GM19455 (cell line): ENCODE results near the gene JAM2.
"Not testable (repeated sequence)": the region's sequence is repeated elsewhere in the genome, so short reads cannot be mapped to it uniquely, and the experiment has no call there.

Source experiments
- ATAC-seq: cut with Tn5 transposase; IDR thresholded peaks from one replicate; pipeline ENCODE4 v1.9.1; 2021; ENCODE audit not compliant: unreplicated experiment

The JAM2 gene

DNA sequence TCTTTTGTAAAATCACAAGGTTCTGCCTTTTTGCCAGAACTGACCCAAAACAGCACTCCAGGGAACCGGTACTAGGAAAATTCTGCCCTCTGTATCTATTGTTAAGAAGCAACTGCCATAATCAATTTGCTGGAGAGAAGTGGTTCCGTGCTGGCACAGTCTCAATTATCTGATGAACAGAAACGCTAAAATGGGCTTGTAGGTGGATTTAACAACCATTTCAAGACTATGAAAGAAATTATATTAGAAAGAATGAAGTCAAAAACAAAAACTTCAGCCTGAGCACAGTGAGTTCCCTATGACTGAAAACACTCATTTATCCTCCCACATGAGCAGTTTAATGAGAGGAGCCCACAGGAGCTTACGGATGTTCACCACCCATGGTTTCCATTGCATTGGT, 4.4 kb downstream of the JAM2 start:
- ATAC-seq = no peak

DNA sequence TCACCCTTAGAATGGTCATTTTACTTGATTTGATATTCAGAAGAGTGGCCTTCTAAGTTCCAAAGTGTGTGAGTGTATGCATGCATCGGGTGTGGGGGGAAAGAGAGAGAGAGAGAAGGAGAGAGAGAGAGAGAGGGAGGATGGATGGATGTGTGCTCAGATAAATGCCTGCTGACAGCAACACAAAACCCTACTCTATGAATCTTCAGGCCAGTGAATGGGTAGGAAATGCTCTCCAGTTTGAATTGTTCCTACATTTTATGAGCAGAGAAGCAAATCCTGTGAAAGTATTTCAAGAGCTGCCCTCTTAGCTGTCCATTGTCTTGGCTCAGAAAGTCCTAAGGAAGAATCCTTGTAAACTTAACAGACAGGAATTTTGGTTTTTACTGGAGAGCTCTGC, 7.4 kb downstream of the JAM2 start:
- ATAC-seq = no peak

DNA sequence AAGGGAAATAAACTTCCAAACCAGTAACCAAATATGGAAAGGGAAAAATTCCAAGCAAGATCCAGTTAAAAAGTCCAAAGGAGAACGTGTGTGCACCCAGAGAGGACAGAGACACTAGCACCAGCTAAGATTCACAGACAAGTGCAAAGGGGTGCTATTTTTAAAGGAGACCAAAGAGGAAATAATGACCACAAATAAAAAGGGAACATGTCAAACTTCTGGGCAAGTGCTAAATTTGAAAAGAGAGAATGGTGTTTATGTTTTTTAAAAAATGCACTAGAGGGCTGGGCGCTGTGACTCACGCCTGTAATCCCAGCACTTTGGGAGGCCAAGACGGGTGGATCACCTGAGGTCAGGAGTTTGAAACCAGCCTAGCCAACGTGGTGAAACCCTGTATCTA, 8.6 kb downstream of the JAM2 start:
- ATAC-seq = no peak

DNA sequence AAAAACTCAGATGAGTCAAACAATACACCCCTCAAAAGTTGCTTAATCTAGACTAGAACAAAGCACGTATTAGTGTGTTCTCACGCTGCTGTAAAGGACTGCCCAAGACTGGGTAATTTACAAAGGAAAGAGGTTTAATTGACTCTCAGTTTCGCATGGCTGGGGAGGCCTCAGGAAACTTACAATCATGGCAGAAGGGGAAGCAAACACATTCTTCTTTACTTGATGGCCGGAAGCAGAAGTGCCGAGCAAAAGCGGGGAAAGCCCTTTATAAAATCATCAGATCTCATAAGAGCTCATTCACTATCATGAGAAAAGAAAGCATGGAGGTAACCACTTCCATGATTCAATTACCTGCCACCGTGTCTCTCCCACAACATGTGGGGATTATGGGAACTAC, 10.1 kb downstream of the JAM2 start:
- ATAC-seq = no peak

DNA sequence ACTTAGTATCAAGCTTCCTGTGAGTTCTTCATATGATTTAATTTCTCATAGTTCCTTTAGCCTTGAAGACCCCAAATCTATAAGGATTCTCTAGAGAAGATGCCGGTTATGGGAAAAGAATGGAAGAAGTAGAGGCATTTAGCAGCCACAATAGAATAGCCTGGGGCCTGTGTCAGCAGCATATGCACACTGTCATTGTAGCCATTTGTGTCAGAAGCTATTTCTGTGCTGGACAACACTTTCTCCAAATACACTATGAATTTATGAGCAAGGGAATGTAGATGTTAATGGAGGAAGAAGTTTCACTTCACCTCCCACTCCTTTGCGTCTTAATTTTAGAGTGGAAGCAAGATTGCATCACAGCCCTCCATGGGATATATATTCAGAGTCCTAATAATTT, 17.4 kb downstream of the JAM2 start:
- no peak for ATAC-seq

DNA sequence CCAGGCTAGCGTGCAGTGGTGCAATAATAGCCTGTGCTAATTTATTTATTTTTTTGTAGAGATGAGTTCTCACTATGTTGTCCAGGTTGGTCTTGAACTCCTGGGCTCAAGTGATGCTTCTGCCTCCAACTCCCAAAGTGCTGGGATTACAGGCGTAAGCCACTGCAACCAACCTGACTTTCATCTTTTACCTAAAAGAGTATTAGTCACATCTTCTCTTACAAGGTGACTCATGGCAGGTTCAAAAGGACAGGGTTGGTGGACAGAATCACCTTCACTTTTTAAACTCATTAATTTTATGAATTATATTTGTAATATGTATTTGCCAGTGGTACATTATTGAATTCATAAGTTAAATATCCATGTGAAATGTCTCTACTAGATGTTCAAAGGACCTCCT, 18.1 kb downstream of the JAM2 start:
- ATAC-seq = no peak

DNA sequence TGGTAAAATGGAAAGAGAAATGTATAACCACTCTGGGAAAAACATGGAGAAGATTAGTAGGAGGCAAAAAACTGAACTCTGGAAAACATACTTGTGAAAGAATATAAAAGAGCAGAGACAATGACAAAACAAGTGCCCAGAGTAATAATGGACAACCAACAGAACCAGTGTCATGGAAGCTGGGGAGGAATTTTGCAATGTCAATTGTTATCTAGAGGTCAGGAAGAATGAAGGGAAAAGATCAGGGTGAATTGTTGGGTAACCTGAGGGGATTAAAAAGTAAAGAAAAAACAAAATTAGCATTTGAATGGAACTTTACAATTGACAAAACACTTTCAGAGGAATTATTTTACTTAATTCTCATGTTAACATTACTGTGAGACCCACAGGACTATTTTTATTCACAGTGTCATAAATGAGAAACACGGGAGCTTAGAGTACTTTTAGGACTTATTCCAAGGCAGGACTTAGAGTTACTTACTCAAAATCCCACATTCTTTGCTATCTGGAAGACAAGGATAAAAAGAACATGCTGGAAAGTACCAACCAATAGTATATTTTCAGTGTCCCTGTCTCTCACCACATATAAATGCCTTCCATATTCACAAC, 19.5 kb downstream of the JAM2 start:
- ATAC-seq = no peak

DNA sequence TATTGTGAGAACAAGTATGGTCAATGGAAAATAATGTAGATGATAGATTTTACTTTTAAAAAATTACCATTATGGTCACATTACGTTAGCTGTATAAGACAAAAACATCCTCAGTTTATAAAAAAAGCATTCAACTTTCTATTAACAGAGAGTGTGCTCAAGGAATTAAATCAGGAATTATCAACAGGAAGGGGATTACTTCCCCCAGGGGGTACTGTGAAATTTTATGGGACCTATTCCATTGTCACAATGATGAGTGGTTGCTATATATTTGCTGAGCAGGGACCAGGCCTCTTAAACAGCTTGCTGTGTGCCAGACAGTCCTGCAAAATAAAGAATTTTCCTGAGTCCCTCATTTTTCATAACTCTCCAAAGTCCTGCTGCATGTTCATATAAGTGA, 21.2 kb downstream of the JAM2 start:
- no peak for ATAC-seq

DNA sequence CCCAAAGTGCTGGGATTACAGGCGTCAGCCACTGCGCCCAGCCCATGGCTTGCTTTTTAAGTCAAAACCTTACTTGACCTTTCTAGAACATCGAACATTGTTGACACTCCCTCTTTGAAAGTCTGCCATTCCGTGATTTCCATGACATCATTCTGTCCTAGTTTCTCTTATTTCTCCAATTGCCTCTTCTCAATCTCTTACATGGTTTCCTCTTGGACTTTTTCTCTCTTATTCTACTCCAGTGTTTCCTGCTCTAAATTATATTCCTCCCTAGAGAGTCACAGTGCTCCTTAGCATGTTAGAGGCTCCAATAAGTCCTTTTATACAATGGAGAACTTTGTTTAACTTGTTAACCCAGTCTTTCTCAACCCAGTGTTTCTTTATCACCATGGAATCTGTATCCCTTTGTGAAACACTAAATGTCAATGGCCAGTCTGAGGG, 25.5 kb downstream of the JAM2 start:
- ATAC-seq = no peak

DNA sequence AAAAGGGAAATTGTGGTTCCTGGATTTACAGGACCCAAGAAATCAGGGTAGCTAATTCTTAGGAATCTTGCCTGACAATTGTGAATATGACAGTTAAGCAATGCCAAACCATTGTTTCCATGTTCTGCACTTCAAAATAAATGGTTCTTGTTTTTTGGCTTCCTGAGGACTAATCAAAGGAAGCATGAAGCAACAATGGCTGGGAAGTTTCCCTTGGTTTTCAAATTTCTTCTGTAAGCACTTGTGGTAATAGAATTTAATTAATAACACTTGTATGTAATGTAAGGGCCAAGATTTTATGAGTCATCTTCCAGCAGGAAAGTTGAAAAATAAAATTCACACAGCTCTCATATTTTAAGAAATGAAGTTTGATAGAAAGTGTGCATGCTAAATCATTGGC, 31.7 kb downstream of the JAM2 start:
- no peak for ATAC-seq

DNA sequence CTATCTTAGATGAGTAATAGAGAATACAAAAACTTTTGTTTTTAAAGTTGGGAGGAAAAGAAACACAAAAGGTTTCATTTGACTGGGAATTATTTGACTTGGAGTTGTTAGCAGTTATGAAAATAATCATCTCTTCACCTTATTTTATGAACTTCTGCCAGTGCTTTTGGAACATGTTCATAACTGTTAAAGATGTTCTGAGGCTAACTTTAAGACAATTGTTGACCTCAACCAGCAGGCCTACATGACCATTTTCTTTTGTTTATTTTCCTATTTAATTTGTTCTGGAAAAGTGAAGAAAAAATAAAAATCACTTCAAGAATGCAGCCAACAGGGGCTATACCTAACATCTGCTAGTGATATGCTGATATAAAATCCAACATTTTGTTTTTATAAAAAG, 37.4 kb downstream of the JAM2 start:
- ATAC-seq = no peak

DNA sequence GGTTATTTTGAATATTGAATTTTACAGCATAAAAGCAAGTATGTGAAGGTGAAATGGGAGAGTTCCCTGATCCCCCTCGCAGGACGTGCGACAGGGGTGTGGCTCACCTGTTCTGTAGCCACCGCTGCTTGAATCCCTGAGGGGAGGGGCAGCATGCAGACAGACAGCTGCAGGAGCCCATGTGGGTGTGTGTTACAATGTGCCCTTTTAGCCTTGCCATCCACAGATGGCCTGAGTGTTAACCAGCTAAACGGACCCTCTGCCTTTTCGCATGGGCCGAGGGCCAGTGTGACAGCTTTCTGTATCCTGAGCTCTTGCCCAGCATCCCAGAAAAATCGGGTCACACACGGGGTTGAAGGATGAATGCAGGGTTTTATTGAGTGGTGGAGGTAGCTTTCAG, 43.3 kb downstream of the JAM2 start:
- ATAC-seq = no peak

DNA sequence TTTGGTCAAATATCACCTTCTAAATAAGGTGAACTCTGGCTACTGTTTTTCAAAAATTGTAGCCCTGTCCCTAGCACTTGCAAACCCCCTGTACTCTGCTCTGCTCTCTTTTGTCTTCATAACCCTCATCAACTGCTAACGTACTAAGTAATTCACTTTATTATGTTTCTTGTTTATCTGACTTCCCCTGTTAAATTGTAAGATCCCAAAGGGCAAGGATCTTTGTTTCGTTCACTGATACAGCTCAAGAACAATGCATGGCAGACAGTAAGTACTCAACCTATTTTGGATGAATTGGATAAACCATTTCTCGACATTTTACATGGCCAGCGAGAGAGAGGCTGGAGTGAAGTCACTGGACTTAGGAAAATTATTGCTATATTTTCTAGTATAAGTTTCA, 48.7 kb downstream of the JAM2 start:
- no peak for ATAC-seq

DNA sequence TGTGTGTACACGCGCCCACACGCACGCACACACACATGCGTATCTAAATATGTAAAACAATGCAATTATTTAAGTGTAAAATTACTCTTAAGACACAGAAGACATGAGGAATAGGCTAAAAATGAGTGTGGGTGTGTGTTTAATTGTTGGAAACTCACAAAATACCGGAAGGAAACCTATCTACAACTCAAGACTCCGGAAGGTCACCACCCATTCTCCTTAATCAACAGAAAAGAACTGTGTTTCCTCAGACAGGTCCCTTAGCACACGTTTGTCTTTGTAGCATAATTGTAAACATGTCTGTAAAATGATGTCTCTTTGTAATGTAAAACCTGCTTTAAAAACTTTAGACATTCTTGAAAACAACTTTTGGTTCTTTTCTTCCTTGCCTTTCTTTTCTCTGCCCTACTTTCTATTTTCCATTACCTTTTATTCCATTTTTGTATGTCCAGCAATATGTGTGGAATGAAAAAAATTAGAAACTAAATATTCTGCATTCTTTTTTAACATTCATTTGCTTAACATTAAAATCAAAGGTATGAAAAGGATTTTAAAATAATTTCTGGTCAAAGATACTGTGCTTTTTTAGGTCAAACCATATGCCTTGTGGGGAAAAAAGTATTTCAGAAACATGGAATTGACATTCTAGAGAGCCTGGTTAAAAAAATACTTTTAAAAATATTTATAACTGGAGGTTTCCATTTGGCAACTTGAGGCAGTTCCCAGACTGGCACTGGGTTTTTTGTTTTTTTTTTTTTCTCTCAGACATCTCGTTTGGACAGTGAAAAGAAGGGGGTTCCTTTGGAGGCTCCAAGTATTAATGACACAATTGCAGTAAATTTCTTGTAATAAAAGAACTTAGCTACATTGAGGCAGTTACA, 49.5 kb downstream of the JAM2 start:
- ATAC-seq = no peak

DNA sequence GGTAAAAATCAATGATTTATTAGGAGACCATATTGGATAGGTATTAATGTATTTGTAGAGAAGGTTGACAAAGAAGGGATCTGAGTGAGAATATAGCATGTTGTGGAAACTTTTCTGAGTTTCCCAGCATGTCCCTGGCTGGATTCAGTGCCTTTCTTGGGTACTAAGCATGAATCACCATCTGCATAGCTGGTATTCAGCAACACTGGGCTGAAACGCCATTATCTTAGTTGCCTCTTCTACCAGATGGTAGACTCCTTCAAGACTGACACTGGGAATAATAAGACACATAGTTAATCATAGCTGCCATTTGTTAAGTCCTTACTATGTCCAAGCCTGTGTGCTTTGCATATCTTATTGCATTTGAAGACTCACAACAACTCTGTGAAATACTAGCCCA, 50.2 kb downstream of the JAM2 start:
- no peak for ATAC-seq

DNA sequence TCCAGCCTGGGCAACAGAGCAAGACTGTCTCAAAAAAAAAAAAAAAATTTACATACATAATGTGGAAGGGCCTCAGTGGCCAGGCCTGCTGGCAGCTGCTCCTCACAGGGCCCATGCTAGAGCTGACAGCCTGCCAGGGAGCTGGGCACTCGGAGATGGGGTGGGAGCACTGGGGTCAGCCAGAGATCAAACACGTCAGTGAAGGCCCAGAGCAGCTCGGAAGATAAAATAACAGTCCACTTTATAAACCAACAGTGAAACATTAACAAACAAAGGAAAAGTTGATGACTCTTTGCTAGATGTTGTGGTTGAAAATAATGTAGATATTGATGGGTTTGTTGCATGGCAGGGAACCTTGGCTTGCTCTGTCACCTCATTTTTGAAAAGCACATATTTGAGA, 52.9 kb downstream of the JAM2 start:
- no peak for ATAC-seq

DNA sequence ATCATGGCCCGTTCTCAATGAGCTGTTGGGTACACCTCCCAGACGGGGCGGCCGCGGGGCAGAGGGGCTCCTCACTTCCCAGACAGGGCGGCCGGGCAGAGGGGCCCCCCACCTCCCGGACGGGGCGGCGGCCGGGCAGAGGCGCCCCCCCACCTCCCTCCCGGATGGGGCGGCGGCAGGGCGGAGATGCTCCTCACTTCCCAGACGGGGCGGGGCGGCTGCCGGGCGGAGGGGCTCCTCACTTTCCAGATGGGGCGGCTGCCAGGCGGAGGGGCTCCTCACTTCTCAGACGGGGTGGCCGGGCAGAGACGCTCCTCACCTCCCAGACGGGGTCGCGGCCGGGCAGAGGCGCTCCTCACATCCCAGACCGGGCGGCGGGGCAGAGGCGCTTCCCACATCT, 56.4 kb downstream of the JAM2 start:
- ATAC-seq = not testable (repeated sequence)

DNA sequence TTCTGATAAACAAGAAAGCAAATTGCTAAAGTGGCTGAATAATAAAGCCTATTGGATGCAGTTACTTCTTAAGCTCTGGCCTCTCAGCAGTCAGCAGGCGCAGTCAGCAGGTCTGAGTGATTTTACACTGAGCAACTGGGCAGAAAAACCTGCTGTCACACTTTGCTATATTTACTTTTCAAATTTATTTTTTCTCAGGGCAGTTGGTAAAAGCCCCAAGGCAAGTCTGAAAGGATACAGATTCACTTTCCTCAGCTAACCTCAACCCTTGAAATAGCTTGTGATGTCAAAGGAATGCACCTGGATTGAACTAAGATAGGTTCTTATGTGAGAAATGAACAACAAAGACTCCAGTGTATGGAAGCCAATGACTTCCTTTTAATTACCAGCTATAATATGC, 61.7 kb downstream of the JAM2 start:
- ATAC-seq = no peak

DNA sequence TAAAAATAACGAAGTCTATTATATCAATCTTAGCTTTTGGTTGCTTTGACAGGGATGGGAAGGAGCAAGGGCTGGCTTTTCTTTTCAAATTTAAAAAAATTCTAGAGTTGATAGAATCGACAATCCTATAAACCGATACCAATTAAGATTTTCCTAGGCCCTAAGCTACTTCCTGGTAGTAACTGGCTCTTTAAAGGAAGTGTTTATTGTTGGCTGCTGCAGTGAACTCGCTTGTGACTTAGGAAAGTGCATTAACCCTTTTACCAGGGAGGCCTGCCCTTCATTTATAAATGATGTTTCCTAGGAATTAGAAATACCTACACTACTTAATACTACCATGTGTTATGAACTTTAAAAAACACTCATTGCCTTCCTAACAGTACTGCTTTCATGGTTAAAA, 62.5 kb downstream of the JAM2 start:
- no peak for ATAC-seq

DNA sequence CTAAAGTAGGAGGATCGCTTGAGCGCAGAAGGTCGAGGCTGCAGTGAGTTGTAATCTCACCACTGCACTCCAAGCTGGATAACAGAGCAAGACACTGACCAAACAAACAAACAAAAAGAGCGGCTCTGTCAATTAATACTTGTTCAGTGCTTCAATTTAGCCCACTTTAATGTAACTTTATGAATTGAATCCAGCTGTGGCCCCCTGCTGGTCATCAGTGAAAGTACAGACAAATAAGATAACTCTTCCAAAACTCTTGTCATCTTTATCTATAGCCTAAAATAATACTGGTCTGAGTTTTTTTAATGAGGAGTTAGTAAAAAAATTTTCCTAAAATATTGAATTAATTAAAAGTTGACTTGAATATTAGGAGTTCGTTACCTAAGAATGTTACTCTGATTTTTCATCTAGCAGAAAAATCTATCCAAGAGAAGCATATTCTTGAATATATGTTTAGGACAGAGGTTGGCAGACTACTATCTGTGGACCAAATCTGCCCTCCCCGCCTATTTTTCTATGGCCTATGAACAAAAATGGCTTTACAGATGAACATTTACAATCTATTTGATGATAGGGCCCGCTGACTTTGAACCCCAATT, 69.5 kb downstream of the JAM2 start:
- ATAC-seq = no peak

DNA sequence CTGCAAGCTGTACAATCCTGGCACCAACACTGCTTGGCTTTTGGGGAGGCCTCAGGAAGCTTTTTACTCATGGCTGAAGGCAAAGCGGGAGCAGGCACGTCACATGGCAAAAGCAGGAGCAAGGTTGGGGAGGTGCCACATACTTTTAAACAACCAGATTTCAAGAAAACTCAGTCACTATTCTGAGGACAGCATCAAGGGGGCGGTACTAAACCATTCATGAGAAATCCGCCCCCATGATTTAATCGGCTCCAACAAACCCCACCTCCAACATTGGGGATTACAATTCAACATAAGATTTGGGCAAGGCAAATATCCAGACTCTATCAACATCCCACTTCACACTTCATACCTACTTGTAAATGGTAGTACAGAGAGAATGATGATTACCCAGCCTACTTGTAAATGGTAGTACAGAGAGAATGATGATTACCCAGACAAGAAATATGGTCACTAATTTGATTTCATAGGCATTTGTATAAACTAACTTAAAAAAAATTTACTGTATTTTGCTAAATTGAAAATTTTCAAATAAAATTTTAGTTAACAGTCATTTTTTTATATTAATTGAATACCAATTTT, 70.7 kb downstream of the JAM2 start:
- no peak for ATAC-seq

DNA sequence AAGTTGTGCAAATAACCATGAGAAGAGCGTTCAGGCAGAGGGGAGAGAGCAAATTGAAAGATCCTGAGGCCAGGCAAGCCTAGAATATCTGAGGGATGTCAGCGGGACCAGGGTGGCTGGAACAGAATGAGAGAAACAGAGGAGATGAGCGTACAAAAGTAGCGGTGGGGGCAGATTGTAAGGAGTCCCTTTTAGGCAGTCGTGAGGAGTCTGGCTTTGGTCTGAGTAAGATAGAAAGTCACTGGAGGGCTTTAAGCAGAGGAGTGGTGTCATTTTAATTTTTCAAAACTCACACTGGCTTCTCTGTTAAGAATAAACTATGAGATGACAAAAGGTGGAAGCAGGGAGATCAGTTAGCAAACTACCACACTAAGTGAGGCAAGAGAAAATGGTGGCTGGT, 71.5 kb downstream of the JAM2 start:
- no peak for ATAC-seq
